IMR-90 (cell line): ENCODE results near the gene C16orf96. TPM values are rescaled to one million over a fixed set of nuclear protein-coding genes. Genes with fewer than 3 reads are reported as not detected.

Experiments
- ATAC-seq: fragments of 200-7000 bp; cut with Tn5 transposase; 2 replicates; pipeline ENCODE4 v1.9.1; 2020; ENCODE audit warnings: low read depth, mild to moderate bottlenecking, moderate library complexity
- BruUV-seq: library from RNA; stranded (reverse); fragments of 400-500 nt; replicated peaks from 2 replicates; lab custom pipeline; 2021; lab: Mats Ljungman, UMichigan
- CTCF ChIA-PET: fragments of 300-600 bp; formaldehyde crosslinking; extraction: SDS; loops from one replicate; lab custom pipeline; 2021; ENCODE audit warnings: antibody characterized with exemption; lab: Yijun Ruan, JAX
- POLR2A ChIA-PET: fragments of 300-600 bp; sonication (Branson Sonifier 250); formaldehyde crosslinking; loops from one replicate; lab custom pipeline; 2022; ENCODE audit warnings: antibody characterized with exemption; ENCODE audit not compliant: unreplicated experiment; lab: Charles Lee
- DNase-seq: peaks from one replicate; pipeline ENCODE4 v3.0.0; 2013
- H2AFZ ChIP-seq: replicated peaks from 2 replicates; pipeline ENCODE3; 2013; ENCODE audit warnings: low read length, mild to moderate bottlenecking; ENCODE audit not compliant: poor library complexity
- H2AK5ac ChIP-seq: 2 replicates; pipeline ENCODE4 v1.6.1; 2013; ENCODE audit warnings: low read depth, low read length, inconsistent platforms
- H2AK9ac ChIP-seq: replicated peaks from 2 replicates; pipeline ENCODE3; 2013; ENCODE audit warnings: mild to moderate bottlenecking, low read depth, low read length, moderate library complexity; ENCODE audit not compliant: poor library complexity
- H2BK120ac ChIP-seq: 2 replicates; pipeline ENCODE4 v1.6.1; 2013; ENCODE audit warnings: low read depth, low read length, inconsistent platforms
- H2BK15ac ChIP-seq: 3 replicates; pipeline ENCODE4 v1.6.1; 2013; ENCODE audit warnings: low read depth, low read length, inconsistent platforms
- H2BK20ac ChIP-seq: 2 replicates; pipeline ENCODE4 v1.6.1; 2013; ENCODE audit warnings: low read depth, mild to moderate bottlenecking, inconsistent platforms, low read length, moderate library complexity
- H2BK5ac ChIP-seq: 2 replicates; pipeline ENCODE4 v1.6.1; 2013; ENCODE audit warnings: mild to moderate bottlenecking, low read depth, low read length, inconsistent platforms; ENCODE audit not compliant: poor library complexity, severe bottlenecking
- H3K14ac ChIP-seq: replicated peaks from 2 replicates; pipeline ENCODE4 v1.6.1; 2013; ENCODE audit warnings: low read depth, low read length, inconsistent platforms
- H3K18ac ChIP-seq: 2 replicates; pipeline ENCODE4 v1.6.1; 2013; ENCODE audit warnings: low read depth, low read length, control low read depth
- H3K23ac ChIP-seq: 2 replicates; pipeline ENCODE4 v1.6.1; 2013; ENCODE audit warnings: low read depth, low read length, inconsistent platforms
- H3K27ac ChIP-seq: 2 replicates; pipeline ENCODE4 v1.5.1; 2013; ENCODE audit warnings: mild to moderate bottlenecking, control low read depth, low read length; ENCODE audit not compliant: insufficient read depth
- H3K27me3 ChIP-seq: 2 replicates; pipeline ENCODE4 v1.6.1; 2013; ENCODE audit warnings: low read length; ENCODE audit not compliant: control insufficient read depth, insufficient read depth
- H3K36me3 ChIP-seq: 2 replicates; pipeline ENCODE4 v1.6.1; 2013; ENCODE audit warnings: low read length, mixed read lengths; ENCODE audit not compliant: control insufficient read depth, insufficient read depth
- H3K4ac ChIP-seq: 2 replicates; pipeline ENCODE4 v1.6.1; 2013; ENCODE audit warnings: low read depth, low read length, inconsistent platforms
- H3K4me1 ChIP-seq: 2 replicates; pipeline ENCODE4 v1.6.1; 2013; ENCODE audit warnings: low read length, mixed read lengths; ENCODE audit not compliant: control insufficient read depth, insufficient read depth
- H3K4me2 ChIP-seq: 2 replicates; pipeline ENCODE4 v1.6.1; 2013; ENCODE audit warnings: low read depth, mild to moderate bottlenecking, control low read depth, low read length, moderate library complexity
- H3K4me3 ChIP-seq: 2 replicates; pipeline ENCODE4 v1.5.1; 2013; ENCODE audit warnings: low read depth, mild to moderate bottlenecking, control low read depth, low read length, moderate library complexity; ENCODE audit not compliant: insufficient read depth
- H3K56ac ChIP-seq: 2 replicates; pipeline ENCODE4 v1.6.1; 2013; ENCODE audit warnings: low read length, inconsistent platforms; ENCODE audit not compliant: insufficient read depth; ENCODE audit errors: extremely low read depth
- H3K79me1 ChIP-seq, 2 experiments: 2 replicates each; pipeline ENCODE4 v1.6.1; 2013; ENCODE audit warnings: low read length in 2 of 2, inconsistent platforms in 1 of 2, low read depth in 1 of 2
- H3K9ac ChIP-seq: 2 replicates; pipeline ENCODE4 v1.6.1; 2013; ENCODE audit warnings: low read depth, low read length, control low read depth
- H3K9me1 ChIP-seq: 2 replicates; pipeline ENCODE4 v1.6.1; 2013; ENCODE audit warnings: low read length, inconsistent platforms; ENCODE audit not compliant: insufficient read depth
- H3K9me3 ChIP-seq: 2 replicates; pipeline ENCODE4 v1.6.1; 2013; ENCODE audit warnings: low read length; ENCODE audit not compliant: control insufficient read depth, insufficient read depth
- H4K20me1 ChIP-seq: 2 replicates; pipeline ENCODE4 v1.6.1; 2013; ENCODE audit warnings: low read length, inconsistent platforms; ENCODE audit not compliant: insufficient read depth
- H4K5ac ChIP-seq: 2 replicates; pipeline ENCODE4 v1.6.1; 2013; ENCODE audit warnings: mild to moderate bottlenecking, low read depth, low read length, control low read depth
- H4K8ac ChIP-seq, 2 experiments: 2 replicates each; pipeline ENCODE4 v1.6.1; 2013; ENCODE audit warnings: low read depth in 2 of 2, low read length in 2 of 2, control low read depth in 1 of 2, inconsistent platforms in 1 of 2
- H4K91ac ChIP-seq: 2 replicates; pipeline ENCODE4 v1.6.1; 2013; ENCODE audit warnings: low read depth, low read length, inconsistent platforms; ENCODE audit not compliant: insufficient read depth
- CHD1 ChIP-seq: IDR thresholded peaks from 2 replicates; pipeline ENCODE4 v1.6.1; 2012; ENCODE audit warnings: low read depth, low read length, improper control_type of control experiment
- MXI1 ChIP-seq: IDR thresholded peaks from 2 replicates; pipeline ENCODE4 v1.6.1; 2012; ENCODE audit warnings: low read depth, mild to moderate bottlenecking, low read length, moderate library complexity, borderline replicate concordance
- NFE2L2 ChIP-seq: fragments of 150-350 bp; IDR thresholded peaks from 2 replicates; pipeline ENCODE4 v1.6.1; 2016; ENCODE audit warnings: low read depth, mild to moderate bottlenecking, low read length
- POLR2A ChIP-seq: IDR thresholded peaks from 2 replicates; pipeline ENCODE4 v1.6.1; 2012; ENCODE audit warnings: mild to moderate bottlenecking, low read depth, low read length
- RCOR1 ChIP-seq: IDR thresholded peaks from 2 replicates; pipeline ENCODE4 v1.6.1; 2012; ENCODE audit warnings: mild to moderate bottlenecking, low read length, improper control_type of control experiment; ENCODE audit not compliant: insufficient replicate concordance
- whole genome bisulfite sequencing, 2 experiments: methylation state at CpG; one replicate each; pipeline versions ENCODE4 v1.1.5 to v1.1.7; 2013; ENCODE audit warnings: missing lambda C conversion rate in 2 of 2; ENCODE audit not compliant: insufficient read length in 1 of 2; ENCODE audit errors: extremely low coverage in 2 of 2; 5-methylcytosine and 5-hydroxymethylcytosine counted together
- dilution Hi-C: fragments of 300-500 bp; cut with HindIII; formaldehyde crosslinking; loops from one replicate; pipeline ENCODE4 v1.14.3; 2018; ENCODE audit warnings: low sequenced_read_pairs; ENCODE audit not compliant: unreplicated experiment
- in situ Hi-C: fragments of 300-500 bp; cut with MboI; formaldehyde crosslinking; loops from 3 replicates; pipeline ENCODE4 v1.14.3; 2019; ENCODE audit warnings: low sequenced_read_pairs, inconsistent platforms, mixed read lengths
- intact Hi-C: fragments of 100-400 bp; cut with micrococcal nuclease; formaldehyde crosslinking; loops from 2 replicates; pipeline ENCODE4 v1.10.0; 2022
- polyA plus RNA-seq, 3 experiments: library from polyadenylated mRNA; depleted of rRNA; stranded (reverse); fragments of >200 nt; gene quantifications; 2 replicates each; pipeline ENCODE4 v1.2.3, GENCODE V29; 2012; ENCODE audit warnings: low replicate concordance in 1 of 3
- total RNA-seq: library from RNA; depleted of rRNA; stranded (reverse); fragments of >200 nt; gene quantifications from 2 replicates; pipeline ENCODE4 v1.2.3, GENCODE V29; 2012

Gene C16orf96
- total and polyA plus RNA-seq, 2 of the 4 experiments (the other 2 are of a cell fraction), result not detected

GRCh38 chr16:4615384-4616046 is 59.4 kb downstream of the C16orf96 start:
- Histone ChIP-seq H3K56ac (no peak overlapping the region), H3K36me3 (no peaks in the 10 kb centered on the region), H2BK120ac (peak overlapping the region; percentile 20; the same call in 1 of the 2 replicates), H3K4me3 (no peak overlapping the region), H4K5ac (peak overlapping the region; percentile 96), H3K4me1 (peaks cover 25% of the 10 kb centered on the region), H2AK9ac (peak overlapping the region; percentile 83), H4K8ac (peak overlapping the region; percentile 68 to 98), H3K4ac (peak overlapping the region; percentile 80), H2BK5ac (peak overlapping the region; percentile 88), H2AK5ac (peak overlapping the region; percentile 98), H4K20me1 (peaks cover 34% of the 10 kb centered on the region), H3K79me1 (peaks cover 16 to 43% of the 10 kb centered on the region in 2 experiments), H3K23ac (0 out of 2 replicates have a peak overlapping the region, but pooled peaks have one; percentile 23), H3K9me3 (no peaks in the 10 kb centered on the region), H2BK20ac (no peak overlapping the region), H2AFZ (peak overlapping the region; percentile 98), H3K18ac (peak overlapping the region; percentile 60; the same call in 1 of the 2 replicates), H4K91ac (peak overlapping the region; percentile 87), H3K27ac (peak overlapping the region; percentile 97), H2BK15ac (peak overlapping the region; percentile 71; the same call in 1 of the 3 replicates), H3K27me3 (no peaks in the 10 kb centered on the region), H3K14ac (peak overlapping the region; percentile 59; the same call in 1 of the 2 replicates), H3K9ac (peak overlapping the region; percentile 40), H3K9me1 (peaks cover 8% of the 10 kb centered on the region), H3K4me2 (peak overlapping the region; percentile 65)
- 86% methylated on average over 26 of the region's 39 CpGs; no CpG with 5 or more reads in 1 of the 2 experiments for WGBS, 2 experiments
- TF ChIP-seq RCOR1 (no peak), CHD1 (no peak), MXI1 (no peak), NFE2L2 (no peak), POLR2A (no peak)
- dilution Hi-C loops (no loop called here), in situ Hi-C loops (no loop called here), intact Hi-C loops (no loop called here)
- ATAC-seq (no peak), DNase-seq (no peak)
- ChIA-PET CTCF (interaction anchor here (1.2 to 1.6 kb wide), 3 partner anchors 9 to 213 kb away, joined by 4 to 6 read pairs (median 6); partner anchors contain the start of gene MGRN1), POLR2A (interaction anchor here (0.6 kb wide), 2 partner anchors 137 to 153 kb away, joined by 3 read pairs; no protein-coding TSS in a partner anchor)
- BruUV-seq, result no TSS peak
